IPS DF 4.7 (cell line): Measurements from ENCODE around the gene DAAM2.

ENCODE experiments used
- DNase-seq: peaks from one replicate; pipeline ENCODE4 v3.0.0-alpha.2; 2013; ENCODE audit warnings: low spot score; ENCODE audit errors: extremely low read depth

DAAM2 gene

GRCh38 chr6:39787322-39787721 lies 4.9 kb upstream of the DAAM2 start:
- no peak for DNase-seq

GRCh38 chr6:39790772-39791171 lies 1.4 kb upstream of the DAAM2 start:
- DNase-seq = no peak

- DNase-seq = no peak
Measured at GRCh38 chr6:39791311-39791710, 865 bp upstream of the DAAM2 start.

GRCh38 chr6:39792540-39793450 lies 619 bp downstream of the DAAM2 start:
- DNase-seq = no peak

GRCh38 chr6:39793516-39793915 lies 1.3 kb downstream of the DAAM2 start:
- DNase-seq = no peak

GRCh38 chr6:39794231-39794630 lies 2.1 kb downstream of the DAAM2 start:
- DNase-seq = no peak

- DNase-seq = no peak
Measured at GRCh38 chr6:39797751-39798150, 5.6 kb downstream of the DAAM2 start.

GRCh38 chr6:39800034-39801032 lies 8.2 kb downstream of the DAAM2 start:
- no peak for DNase-seq

GRCh38 chr6:39801456-39802251 lies 9.5 kb downstream of the DAAM2 start:
- no peak for DNase-seq

- DNase-seq = no peak
Measured at GRCh38 chr6:39803872-39804271, 11.7 kb downstream of the DAAM2 start.

- no peak for DNase-seq
Measured at GRCh38 chr6:39804466-39805065, 12.4 kb downstream of the DAAM2 start.

- no peak for DNase-seq
Measured at GRCh38 chr6:39806278-39806677, 14.1 kb downstream of the DAAM2 start.

- no peak for DNase-seq
Measured at GRCh38 chr6:39808346-39808745, 16.2 kb downstream of the DAAM2 start.

- no peak for DNase-seq
Measured at GRCh38 chr6:39808964-39809363, 16.8 kb downstream of the DAAM2 start.

GRCh38 chr6:39811835-39812345 lies 19.7 kb downstream of the DAAM2 start:
- no peak for DNase-seq

- no peak for DNase-seq
Measured at GRCh38 chr6:39812496-39812852, 20.3 kb downstream of the DAAM2 start.

GRCh38 chr6:39812853-39813533 lies 20.8 kb downstream of the DAAM2 start:
- no peak for DNase-seq

GRCh38 chr6:39814236-39814635 lies 22.1 kb downstream of the DAAM2 start:
- no peak for DNase-seq

- DNase-seq = no peak
Measured at GRCh38 chr6:39815356-39815755, 23.2 kb downstream of the DAAM2 start.

GRCh38 chr6:39816747-39817146 lies 24.6 kb downstream of the DAAM2 start:
- DNase-seq = no peak
